Thoracic aorta (tissue), 2 donors: ENCODE results near the gene SS18L1. TPM values are rescaled to one million over a fixed set of nuclear protein-coding genes. Genes with fewer than 3 reads are reported as not detected.

ENCODE experiments used
- ATAC-seq: fragments of 150-250 bp; one replicate; pipeline ENCODE4 v1.8.0; 2017; ENCODE audit warnings: low read depth; ENCODE audit not compliant: insufficient number of reproducible peaks, low FRiP score
- DNase-seq: peaks from one replicate; pipeline ENCODE4 v3.0.0-alpha.2; 2020; ENCODE audit warnings: low spot score
- H3K27ac ChIP-seq, 2 donors: fragments of 200-600 bp; sonication (generic); 1 replicate in 1 of 2; 2 replicates in 1 of 2; pipeline ENCODE4 v1.5.1; 2016; ENCODE audit warnings: mild to moderate bottlenecking in 2 of 2, moderate library complexity in 2 of 2
- H3K27me3 ChIP-seq: fragments of 200-600 bp; sonication (generic); replicated peaks from 2 replicates; pipeline ENCODE4 v1.6.0; 2016; ENCODE audit warnings: mild to moderate bottlenecking; ENCODE audit not compliant: insufficient read depth
- H3K36me3 ChIP-seq: fragments of 200-600 bp; sonication (generic); one replicate; pipeline ENCODE4 v1.5.1; 2016
- H3K4me1 ChIP-seq, 2 donors: fragments of 200-600 bp; sonication (generic); 1 replicate in 1 of 2; 2 replicates in 1 of 2; pipeline versions ENCODE4 v1.5.1 to v1.6.0; 2016; ENCODE audit warnings: low read depth in 2 of 2, mild to moderate bottlenecking in 1 of 2; ENCODE audit not compliant: control insufficient read depth in 1 of 2
- H3K4me3 ChIP-seq: fragments of 200-600 bp; sonication (generic); 2 replicates; pipeline ENCODE4 v1.5.1; 2016; ENCODE audit warnings: mild to moderate bottlenecking
- H3K9me3 ChIP-seq: fragments of 200-600 bp; sonication (generic); 2 replicates; pipeline ENCODE4 v1.5.1; 2016
- CTCF ChIP-seq: fragments of 200-600 bp; sonication (generic); IDR thresholded peaks from one replicate; pipeline ENCODE4 v1.5.1; 2019; ENCODE audit warnings: antibody characterized with exemption
- total RNA-seq, 2 donors: library from RNA; depleted of rRNA; stranded (reverse); fragments of >200 nt; gene quantifications; one replicate each; pipeline versions ENCODE4 v1.1.0 to v1.2.3, GENCODE V29; 2016

The SS18L1 gene
- total RNA-seq, 2 donors from 2014 or later, result 10.7 to 21.7 TPM

- H3K36me3 ChIP-seq, result no peaks in the 10 kb centered on the region
- H3K4me1 ChIP-seq, result peaks cover 11 to 23% of the 10 kb centered on the region in 2 donors
- no peak overlapping the region for H3K4me3 ChIP-seq
- no peaks in the 10 kb centered on the region for H3K27me3 ChIP-seq
- ATAC-seq (no peak), DNase-seq (no peak)
- no peak for TF ChIP-seq CTCF
- H3K27ac ChIP-seq, result no peak overlapping the region
- peaks cover 8% of the 10 kb centered on the region for H3K9me3 ChIP-seq
Measured at GRCh38 chr20:62117658-62118057, 25.9 kb upstream of the SS18L1 start.

GRCh38 chr20:62118113-62119043 is 25.2 kb upstream of the SS18L1 start:
- no peak for TF ChIP-seq CTCF
- ATAC-seq, result no peak
- H3K36me3 ChIP-seq, result no peaks in the 10 kb centered on the region
- H3K27me3 ChIP-seq, result no peaks in the 10 kb centered on the region
- H3K27ac ChIP-seq, result no peak overlapping the region
- no peak overlapping the region for H3K4me3 ChIP-seq
- H3K4me1 ChIP-seq, result peaks cover 14 to 27% of the 10 kb centered on the region in 2 donors
- H3K9me3 ChIP-seq, result peaks cover 1% of the 10 kb centered on the region
- no peak for DNase-seq

- Histone ChIP-seq H3K4me3 (no peak overlapping the region), H3K27ac (peak overlapping the region in 1 of 2 donors; percentile 98), H3K36me3 (no peaks in the 10 kb centered on the region), H3K4me1 (peaks cover 22 to 34% of the 10 kb centered on the region in 2 donors), H3K27me3 (no peaks in the 10 kb centered on the region), H3K9me3 (no peaks in the 10 kb centered on the region)
- no peak for TF ChIP-seq CTCF
- DNase-seq (no peak), ATAC-seq (no peak)
Measured at GRCh38 chr20:62119115-62119514, 24.5 kb upstream of the SS18L1 start.

- Histone ChIP-seq H3K4me1 (peaks cover 24 to 34% of the 10 kb centered on the region in 2 donors), H3K27ac (peak overlapping the region; percentile 53 to 98), H3K4me3 (no peak overlapping the region), H3K9me3 (no peaks in the 10 kb centered on the region), H3K27me3 (no peaks in the 10 kb centered on the region), H3K36me3 (no peaks in the 10 kb centered on the region)
- no peak for DNase-seq
- no peak for ATAC-seq
- TF ChIP-seq CTCF, result no peak
Measured at GRCh38 chr20:62119591-62120364, 23.8 kb upstream of the SS18L1 start.

- no peaks in the 10 kb centered on the region for H3K27me3 ChIP-seq
- DNase-seq, result no peak
- H3K36me3 ChIP-seq, result peaks cover 4% of the 10 kb centered on the region
- no peak overlapping the region for H3K4me3 ChIP-seq
- H3K27ac ChIP-seq, result peak overlapping the region; percentile 53 to 98
- no peak for ATAC-seq
- peaks cover 24 to 34% of the 10 kb centered on the region in 2 donors for H3K4me1 ChIP-seq
- TF ChIP-seq CTCF, result no peak
- H3K9me3 ChIP-seq, result no peaks in the 10 kb centered on the region
Measured at GRCh38 chr20:62120365-62120762, 23.2 kb upstream of the SS18L1 start.
